GM20431 (cell line): ENCODE measurements around the gene ZBTB7C.

Experiments
- in situ Hi-C: fragments of 300-500 bp; cut with MseI, MboI; formaldehyde crosslinking; loops from one replicate; pipeline ENCODE4 v1.15.0; 2020; ENCODE audit warnings: low sequenced_read_pairs; ENCODE audit not compliant: unreplicated experiment

Gene ZBTB7C

GRCh38 chr18:48006415-48007175, 402.6 kb downstream of the ZBTB7C start:
- in situ Hi-C loops: no loop called here

- in situ Hi-C loops: no loop called here
Observed at GRCh38 chr18:48004577-48004976, 404.6 kb downstream of the ZBTB7C start.

- in situ Hi-C loops: no loop called here
Observed at GRCh38 chr18:48003426-48004349, 405.5 kb downstream of the ZBTB7C start.

- in situ Hi-C loops: no loop called here
Observed at GRCh38 chr18:48002933-48003365, 406.2 kb downstream of the ZBTB7C start.

GRCh38 chr18:48000701-48001100, 408.5 kb downstream of the ZBTB7C start:
- in situ Hi-C loops: no loop called here

- in situ Hi-C loops: no loop called here
Observed at GRCh38 chr18:47999801-48000248, 409.4 kb downstream of the ZBTB7C start.

GRCh38 chr18:47997338-47997780, 411.8 kb downstream of the ZBTB7C start:
- in situ Hi-C loops: no loop called here

- in situ Hi-C loops: no loop called here
Observed at GRCh38 chr18:47996091-47996541, 413.1 kb downstream of the ZBTB7C start.

- in situ Hi-C loops: no loop called here
Observed at GRCh38 chr18:47995654-47996053, 413.5 kb downstream of the ZBTB7C start.

GRCh38 chr18:47993409-47993808, 415.8 kb downstream of the ZBTB7C start:
- in situ Hi-C loops: no loop called here

- in situ Hi-C loops: no loop called here
Observed at GRCh38 chr18:47992976-47993375, 416.2 kb downstream of the ZBTB7C start.

GRCh38 chr18:47992266-47992665, 416.9 kb downstream of the ZBTB7C start:
- in situ Hi-C loops: no loop called here

- in situ Hi-C loops: no loop called here
Observed at GRCh38 chr18:47990981-47991380, 418.2 kb downstream of the ZBTB7C start.

- in situ Hi-C loops: no loop called here
Observed at GRCh38 chr18:47987388-47987699, 421.8 kb downstream of the ZBTB7C start.

- in situ Hi-C loops: no loop called here
Observed at GRCh38 chr18:47986620-47987387, 422.4 kb downstream of the ZBTB7C start.

- in situ Hi-C loops: no loop called here
Observed at GRCh38 chr18:47985866-47986265, 423.3 kb downstream of the ZBTB7C start.

GRCh38 chr18:47984991-47985390, 424.2 kb downstream of the ZBTB7C start:
- in situ Hi-C loops: no loop called here

GRCh38 chr18:47983946-47984345, 425.2 kb downstream of the ZBTB7C start:
- in situ Hi-C loops: no loop called here

- in situ Hi-C loops: no loop called here
Observed at GRCh38 chr18:47983055-47983454, 426.1 kb downstream of the ZBTB7C start.

GRCh38 chr18:47981830-47982229, 427.4 kb downstream of the ZBTB7C start:
- in situ Hi-C loops: no loop called here
